Astrocyte (in vitro differentiated cells and primary cell): ENCODE measurements around the gene DHPS. TPM values are rescaled to one million over a fixed set of nuclear protein-coding genes. Genes with fewer than 3 reads are reported as not detected.
"Not testable (repeated sequence)": the region's sequence is repeated elsewhere in the genome, so short reads cannot be mapped to it uniquely, and the experiment has no call there.

ENCODE experiments used
- DNase-seq: peaks from one replicate; pipeline ENCODE4 v3.0.0-alpha.2; 2010; ENCODE audit warnings: low read depth
- FAIRE-seq: peaks from 2 replicates; lab custom pipeline; 2011; peaks lifted over from hg19 to GRCh38; lab: Jason Lieb, UNC
- H2AFZ ChIP-seq: 2 replicates; pipeline ENCODE4 v1.6.0; 2012; ENCODE audit warnings: low read depth, low read length, inconsistent platforms
- H3K27ac ChIP-seq: 2 replicates; pipeline ENCODE4 v1.5.1; 2011; ENCODE audit warnings: low read depth, low read length, inconsistent platforms
- H3K27me3 ChIP-seq: 2 replicates; pipeline ENCODE4 v1.6.0; 2011; ENCODE audit warnings: low read length, inconsistent platforms; ENCODE audit not compliant: insufficient read depth
- H3K36me3 ChIP-seq: 2 replicates; pipeline ENCODE4 v1.5.1; 2011; ENCODE audit warnings: low read length, inconsistent platforms; ENCODE audit not compliant: insufficient read depth
- H3K4me1 ChIP-seq: 2 replicates; pipeline ENCODE4 v1.5.1; 2011; ENCODE audit warnings: low read length, inconsistent platforms; ENCODE audit not compliant: insufficient read depth
- H3K4me2 ChIP-seq: 2 replicates; pipeline ENCODE4 v1.6.0; 2012; ENCODE audit warnings: low read length, inconsistent platforms
- H3K4me3 ChIP-seq: 2 replicates; pipeline ENCODE4 v1.5.1; 2011; ENCODE audit warnings: low read depth, mild to moderate bottlenecking, low read length, inconsistent platforms; ENCODE audit not compliant: insufficient read depth
- H3K79me2 ChIP-seq: 2 replicates; pipeline ENCODE4 v1.6.0; 2012; ENCODE audit warnings: mild to moderate bottlenecking, low read length, inconsistent platforms; ENCODE audit not compliant: insufficient read depth
- H3K9ac ChIP-seq: 2 replicates; pipeline ENCODE4 v1.6.0; 2012; ENCODE audit warnings: mild to moderate bottlenecking, low read length, inconsistent platforms
- H3K9me3 ChIP-seq: 2 replicates; pipeline ENCODE4 v1.5.1; 2012; ENCODE audit warnings: low read depth, mild to moderate bottlenecking, low read length, inconsistent platforms; ENCODE audit not compliant: insufficient read depth
- H4K20me1 ChIP-seq: 2 replicates; pipeline ENCODE4 v1.6.0; 2012; ENCODE audit warnings: low read length, inconsistent platforms; ENCODE audit not compliant: insufficient read depth
- H3K27ac Mint-ChIP-seq: one replicate; pipeline ENCODE4 v1.8.0; 2021; ENCODE audit warnings: mild to moderate bottlenecking, mixed read lengths; ENCODE audit not compliant: unreplicated experiment
- H3K27me3 Mint-ChIP-seq: one replicate; pipeline ENCODE4 v1.8.0; 2021; ENCODE audit warnings: low read depth, mixed read lengths; ENCODE audit not compliant: unreplicated experiment
- H3K36me3 Mint-ChIP-seq: one replicate; pipeline ENCODE4 v1.8.0; 2021; ENCODE audit warnings: low read depth, mixed read lengths; ENCODE audit not compliant: unreplicated experiment
- H3K4me1 Mint-ChIP-seq: one replicate; pipeline ENCODE4 v1.8.0; 2021; ENCODE audit warnings: low read depth, mixed read lengths; ENCODE audit not compliant: unreplicated experiment
- H3K4me3 Mint-ChIP-seq: one replicate; pipeline ENCODE4 v1.8.0; 2021; ENCODE audit warnings: mild to moderate bottlenecking, moderate library complexity, mixed read lengths; ENCODE audit not compliant: unreplicated experiment
- H3K9me3 Mint-ChIP-seq: one replicate; pipeline ENCODE4 v1.8.0; 2021; ENCODE audit warnings: mild to moderate bottlenecking, mixed read lengths; ENCODE audit not compliant: unreplicated experiment
- EZH2 ChIP-seq: IDR thresholded peaks from 2 replicates; pipeline ENCODE4 v1.6.1; 2012; ENCODE audit warnings: mild to moderate bottlenecking, low read length, inconsistent platforms; ENCODE audit not compliant: insufficient read depth
- total RNA-seq: library from RNA; stranded (reverse); gene quantifications from 2 replicates; pipeline ENCODE4 v1.2.1, GENCODE V29; 2021
- TF ChIP-seq, protein P1 (sequence below): IDR thresholded peaks from 2 replicates; pipeline ENCODE4 v1.5.1; 2011; ENCODE audit warnings: low read depth, mild to moderate bottlenecking, inconsistent platforms, low read length, moderate library complexity; ENCODE audit not compliant: insufficient read depth

The DHPS gene
- total RNA-seq, 1 donor from 2014 or later = 43.4 TPM

DNA sequence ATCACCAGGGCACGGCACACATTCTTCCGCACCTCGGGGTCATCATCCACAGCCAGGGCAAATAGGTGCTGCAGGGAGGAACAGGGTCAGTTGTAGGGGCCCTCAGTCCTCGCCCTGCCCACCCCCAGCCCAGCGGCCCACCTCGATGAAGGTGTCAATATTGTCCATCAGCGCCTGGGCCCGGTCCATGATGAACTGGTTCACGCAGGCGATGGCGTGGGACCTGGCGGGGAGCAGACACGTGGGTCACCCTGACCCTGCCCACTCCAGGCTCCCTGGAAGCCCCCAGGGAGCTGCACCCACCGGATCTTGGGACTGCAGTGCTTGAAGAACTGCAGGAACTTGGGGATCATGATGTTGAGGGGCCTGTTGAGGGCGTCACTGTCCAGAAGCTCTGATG lies 33.4 kb upstream of the DHPS start:
- H4K20me1 ChIP-seq = peaks cover 68% of the 10 kb centered on the region
- no peak overlapping the region for H3K4me2 ChIP-seq
- H3K4me3 ChIP-seq = no peak overlapping the region
- peaks cover 7% of the 10 kb centered on the region for H3K4me1 ChIP-seq
- peaks cover 69% of the 10 kb centered on the region for H3K79me2 ChIP-seq
- H3K4me3 Mint-ChIP-seq = no peak overlapping the region
- no peak overlapping the region for H2AFZ ChIP-seq
- peaks cover 2% of the 10 kb centered on the region for H3K4me1 Mint-ChIP-seq
- H3K9me3 Mint-ChIP-seq = no peaks in the 10 kb centered on the region
- FAIRE-seq (no peak), DNase-seq (no peak)
- no peak for TF ChIP-seq EZH2
- TF ChIP-seq, protein P1, sequence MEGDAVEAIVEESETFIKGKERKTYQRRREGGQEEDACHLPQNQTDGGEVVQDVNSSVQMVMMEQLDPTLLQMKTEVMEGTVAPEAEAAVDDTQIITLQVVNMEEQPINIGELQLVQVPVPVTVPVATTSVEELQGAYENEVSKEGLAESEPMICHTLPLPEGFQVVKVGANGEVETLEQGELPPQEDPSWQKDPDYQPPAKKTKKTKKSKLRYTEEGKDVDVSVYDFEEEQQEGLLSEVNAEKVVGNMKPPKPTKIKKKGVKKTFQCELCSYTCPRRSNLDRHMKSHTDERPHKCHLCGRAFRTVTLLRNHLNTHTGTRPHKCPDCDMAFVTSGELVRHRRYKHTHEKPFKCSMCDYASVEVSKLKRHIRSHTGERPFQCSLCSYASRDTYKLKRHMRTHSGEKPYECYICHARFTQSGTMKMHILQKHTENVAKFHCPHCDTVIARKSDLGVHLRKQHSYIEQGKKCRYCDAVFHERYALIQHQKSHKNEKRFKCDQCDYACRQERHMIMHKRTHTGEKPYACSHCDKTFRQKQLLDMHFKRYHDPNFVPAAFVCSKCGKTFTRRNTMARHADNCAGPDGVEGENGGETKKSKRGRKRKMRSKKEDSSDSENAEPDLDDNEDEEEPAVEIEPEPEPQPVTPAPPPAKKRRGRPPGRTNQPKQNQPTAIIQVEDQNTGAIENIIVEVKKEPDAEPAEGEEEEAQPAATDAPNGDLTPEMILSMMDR = no peak
- H3K27ac ChIP-seq = no peak overlapping the region
- H3K27ac Mint-ChIP-seq = no peak overlapping the region
- no peaks in the 10 kb centered on the region for H3K27me3 ChIP-seq
- H3K9ac ChIP-seq = no peak overlapping the region
- no peaks in the 10 kb centered on the region for H3K9me3 ChIP-seq
- no peaks in the 10 kb centered on the region for H3K27me3 Mint-ChIP-seq
- peaks cover 34% of the 10 kb centered on the region for H3K36me3 ChIP-seq
- peaks cover 18% of the 10 kb centered on the region for H3K36me3 Mint-ChIP-seq

DNA sequence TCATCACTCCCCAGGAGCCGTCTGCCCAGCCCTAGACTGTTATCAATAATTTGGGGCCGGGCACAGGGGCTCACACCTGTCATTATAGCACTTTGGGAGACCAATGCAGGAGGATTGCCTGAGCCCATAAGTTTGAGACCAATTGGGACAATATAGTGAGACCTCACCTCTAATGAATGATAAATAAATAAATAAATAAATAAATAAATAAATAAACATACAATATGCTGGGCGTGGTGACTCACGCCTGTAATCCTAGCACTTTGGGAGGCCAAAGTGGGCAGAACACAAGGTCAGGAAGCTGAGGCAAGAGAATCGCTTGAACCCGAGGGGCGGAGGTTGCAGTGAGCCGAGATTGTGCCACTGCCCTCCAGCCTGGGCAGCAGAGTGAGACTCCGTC lies 31.6 kb upstream of the DHPS start:
- not testable (repeated sequence) for H3K27ac ChIP-seq, H3K9me3 ChIP-seq, H3K27me3 Mint-ChIP-seq, H3K36me3 Mint-ChIP-seq, FAIRE-seq, H3K4me3 ChIP-seq, H3K9ac ChIP-seq, H3K4me2 ChIP-seq, H3K4me3 Mint-ChIP-seq, DNase-seq, H3K4me1 Mint-ChIP-seq, H3K27me3 ChIP-seq, H3K4me1 ChIP-seq, H3K27ac Mint-ChIP-seq, H3K9me3 Mint-ChIP-seq, H2AFZ ChIP-seq
- Histone ChIP-seq H4K20me1 (peaks cover 57% of the 10 kb centered on the region), H3K79me2 (peaks cover 54% of the 10 kb centered on the region), H3K36me3 (peaks cover 37% of the 10 kb centered on the region)

DNA sequence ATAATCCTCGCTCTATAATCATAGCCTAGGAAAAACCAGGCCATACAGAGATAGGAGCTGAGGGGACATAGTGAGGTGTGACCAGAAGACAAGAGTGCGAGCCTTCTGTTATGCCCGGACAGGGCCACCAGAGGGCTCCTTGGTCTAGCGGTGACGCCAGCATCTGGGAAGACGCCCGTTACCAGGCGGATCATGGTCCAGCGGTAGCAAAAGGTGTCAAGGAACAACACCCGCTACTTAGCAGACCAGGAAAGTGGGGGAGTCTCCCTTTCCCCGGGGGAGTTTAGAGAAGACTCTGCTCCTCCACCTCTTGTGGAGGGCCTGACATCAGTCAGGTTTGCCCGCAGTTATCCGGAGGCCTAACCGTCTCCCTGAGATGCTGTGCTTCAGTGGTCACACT lies 30.4 kb upstream of the DHPS start:
- not testable (repeated sequence) for FAIRE-seq, H3K9me3 Mint-ChIP-seq, H3K27me3 Mint-ChIP-seq, H3K9me3 ChIP-seq, H3K4me1 ChIP-seq, H3K27ac ChIP-seq, H3K9ac ChIP-seq, H3K27ac Mint-ChIP-seq, H3K4me3 Mint-ChIP-seq, H3K36me3 Mint-ChIP-seq, H3K27me3 ChIP-seq, H2AFZ ChIP-seq, H3K4me1 Mint-ChIP-seq, DNase-seq, H3K4me3 ChIP-seq, H3K4me2 ChIP-seq
- Histone ChIP-seq H3K36me3 (peaks cover 38% of the 10 kb centered on the region), H3K79me2 (peaks cover 42% of the 10 kb centered on the region), H4K20me1 (peaks cover 47% of the 10 kb centered on the region)

DNA sequence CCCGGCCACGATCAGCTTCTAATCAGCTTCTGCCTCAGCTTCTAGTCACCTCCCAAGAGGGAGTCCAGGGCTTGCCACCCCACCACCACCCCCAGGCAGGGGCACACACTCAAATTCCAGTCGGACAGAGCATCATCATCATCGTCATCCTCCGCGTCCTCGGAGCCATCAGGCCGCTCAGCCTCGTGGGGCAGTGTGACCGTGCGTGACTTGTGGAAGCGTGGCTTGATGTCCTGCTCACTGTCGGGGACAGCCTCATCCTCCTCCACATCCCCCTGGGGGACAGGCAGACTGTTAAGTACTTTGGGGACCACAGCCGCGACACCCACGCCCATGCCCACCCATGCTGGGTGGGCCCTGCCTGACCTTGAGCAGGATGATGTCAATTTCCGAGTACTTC lies 29.5 kb upstream of the DHPS start:
- Mint-ChIP-seq H3K36me3 (peaks cover 3% of the 10 kb centered on the region), H3K27ac (no peak overlapping the region), H3K27me3 (no peaks in the 10 kb centered on the region), H3K4me3 (no peak overlapping the region), H3K4me1 (no peaks in the 10 kb centered on the region), H3K9me3 (no peaks in the 10 kb centered on the region)
- H3K27me3 ChIP-seq = no peaks in the 10 kb centered on the region
- H3K27ac ChIP-seq = no peak overlapping the region
- H2AFZ ChIP-seq = no peak overlapping the region
- peaks cover 42% of the 10 kb centered on the region for H4K20me1 ChIP-seq
- H3K4me1 ChIP-seq = no peaks in the 10 kb centered on the region
- no peak overlapping the region for H3K4me2 ChIP-seq
- FAIRE-seq = no peak
- peaks cover 37% of the 10 kb centered on the region for H3K36me3 ChIP-seq
- DNase-seq = no peak
- no peak overlapping the region for H3K9ac ChIP-seq
- no peaks in the 10 kb centered on the region for H3K9me3 ChIP-seq
- peaks cover 34% of the 10 kb centered on the region for H3K79me2 ChIP-seq
- TF ChIP-seq, protein P1 = no peak
- TF ChIP-seq EZH2 = no peak
- no peak overlapping the region for H3K4me3 ChIP-seq
